ENCODE results near the gene OPTC.

The OPTC gene

DNA sequence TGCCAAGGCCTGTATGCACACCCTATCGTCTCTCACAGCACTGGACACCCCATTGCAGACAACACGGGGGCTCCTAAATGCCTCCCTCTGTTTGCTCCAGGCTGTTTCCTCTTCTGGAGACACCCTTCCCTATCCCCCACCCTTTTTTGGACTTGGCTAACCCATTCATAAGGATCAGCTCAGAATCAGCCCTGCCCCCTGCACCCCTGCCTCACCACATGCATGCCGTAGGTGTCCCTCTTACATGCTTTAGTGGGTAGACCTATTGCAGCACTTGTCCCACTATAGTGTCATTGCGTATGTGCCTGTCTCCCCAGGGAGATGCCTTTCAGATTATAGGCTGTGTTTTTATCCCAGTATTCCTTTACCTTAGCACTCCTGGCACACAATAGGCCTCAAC, 30.9 kb downstream of the OPTC start:
- Histone ChIP-seq H3K9ac (no peak overlapping the region), H3K27me3 (ENCODE audit: control insufficient read depth, insufficient read depth, low read length) (no peaks in the 10 kb centered on the region), H3K36me3 (ENCODE audit: control insufficient read depth, insufficient read depth, low read length) (no peaks in the 10 kb centered on the region), H2AFZ (no peak overlapping the region), H3K27ac (no peak overlapping the region), H3K79me2 (no peaks in the 10 kb centered on the region), H3K4me2 (ENCODE audit: low read length) (no peak overlapping the region), H3K9me3 (ENCODE audit: control insufficient read depth, low read length) (no peaks in the 10 kb centered on the region), H3K4me1 (no peaks in the 10 kb centered on the region), H3K4me3 (ENCODE audit: low read depth, low read length) (no peak overlapping the region)
- TF ChIP-seq, protein P1, sequence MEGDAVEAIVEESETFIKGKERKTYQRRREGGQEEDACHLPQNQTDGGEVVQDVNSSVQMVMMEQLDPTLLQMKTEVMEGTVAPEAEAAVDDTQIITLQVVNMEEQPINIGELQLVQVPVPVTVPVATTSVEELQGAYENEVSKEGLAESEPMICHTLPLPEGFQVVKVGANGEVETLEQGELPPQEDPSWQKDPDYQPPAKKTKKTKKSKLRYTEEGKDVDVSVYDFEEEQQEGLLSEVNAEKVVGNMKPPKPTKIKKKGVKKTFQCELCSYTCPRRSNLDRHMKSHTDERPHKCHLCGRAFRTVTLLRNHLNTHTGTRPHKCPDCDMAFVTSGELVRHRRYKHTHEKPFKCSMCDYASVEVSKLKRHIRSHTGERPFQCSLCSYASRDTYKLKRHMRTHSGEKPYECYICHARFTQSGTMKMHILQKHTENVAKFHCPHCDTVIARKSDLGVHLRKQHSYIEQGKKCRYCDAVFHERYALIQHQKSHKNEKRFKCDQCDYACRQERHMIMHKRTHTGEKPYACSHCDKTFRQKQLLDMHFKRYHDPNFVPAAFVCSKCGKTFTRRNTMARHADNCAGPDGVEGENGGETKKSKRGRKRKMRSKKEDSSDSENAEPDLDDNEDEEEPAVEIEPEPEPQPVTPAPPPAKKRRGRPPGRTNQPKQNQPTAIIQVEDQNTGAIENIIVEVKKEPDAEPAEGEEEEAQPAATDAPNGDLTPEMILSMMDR (IDR thresholded peaks at IDR 0.05): no peak

DNA sequence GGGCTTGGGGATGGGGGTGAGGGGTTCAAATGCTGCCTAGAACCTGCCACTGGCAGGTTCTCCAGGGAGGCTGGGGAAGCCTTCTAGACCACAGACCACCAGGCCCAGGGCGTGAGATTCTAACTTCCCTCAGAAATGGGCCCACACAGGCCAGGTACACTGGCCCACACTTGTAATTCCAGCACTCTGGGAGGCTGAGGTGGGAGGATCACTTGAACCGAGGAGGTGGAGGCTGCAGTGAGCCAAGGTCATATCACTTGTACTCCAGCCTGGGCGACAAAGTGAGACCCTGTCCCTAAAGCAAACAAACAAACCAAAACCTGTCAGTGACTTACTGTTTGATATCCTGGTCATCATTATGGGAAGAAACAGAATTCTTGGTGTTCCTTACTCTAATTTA, 31.7 kb downstream of the OPTC start:
- no peaks in the 10 kb centered on the region for H3K36me3 ChIP-seq (ENCODE audit: control insufficient read depth, insufficient read depth, low read length)
- no peak overlapping the region for H3K4me3 ChIP-seq (ENCODE audit: low read depth, low read length)
- no peaks in the 10 kb centered on the region for H3K4me1 ChIP-seq
- H3K9ac ChIP-seq: no peak overlapping the region
- H2AFZ ChIP-seq: no peak overlapping the region
- TF ChIP-seq, protein P1 (IDR thresholded peaks at IDR 0.05): no peak
- H3K27me3 ChIP-seq (ENCODE audit: control insufficient read depth, insufficient read depth, low read length): no peaks in the 10 kb centered on the region
- H3K4me2 ChIP-seq (ENCODE audit: low read length): no peak overlapping the region
- no peaks in the 10 kb centered on the region for H3K9me3 ChIP-seq (ENCODE audit: control insufficient read depth, low read length)
- H3K79me2 ChIP-seq: no peaks in the 10 kb centered on the region
- H3K27ac ChIP-seq: no peak overlapping the region

DNA sequence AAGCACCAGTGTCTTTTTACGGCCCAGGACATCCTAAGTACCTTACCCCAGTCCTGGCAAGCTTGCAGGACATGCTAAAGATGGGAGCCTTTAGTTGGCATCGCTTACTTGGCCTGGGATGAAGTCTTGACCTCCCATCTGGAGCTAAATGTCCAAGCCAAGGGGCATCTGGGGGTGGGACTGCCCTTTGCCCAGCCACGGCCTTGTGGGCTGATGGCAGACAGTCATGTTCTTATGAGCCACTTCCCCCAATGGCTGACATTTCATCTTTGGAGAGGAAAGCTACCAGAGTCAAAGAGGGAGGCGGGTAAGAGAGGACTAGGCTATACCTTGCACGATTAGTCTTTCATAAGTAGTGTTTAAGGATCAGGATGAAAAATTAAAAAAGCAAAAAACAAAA, 32.2 kb downstream of the OPTC start:
- no peaks in the 10 kb centered on the region for H3K4me1 ChIP-seq
- no peak overlapping the region for H3K4me3 ChIP-seq (ENCODE audit: low read depth, low read length)
- no peaks in the 10 kb centered on the region for H3K9me3 ChIP-seq (ENCODE audit: control insufficient read depth, low read length)
- H3K4me2 ChIP-seq (ENCODE audit: low read length): no peak overlapping the region
- TF ChIP-seq, protein P1 (IDR thresholded peaks at IDR 0.05): no peak
- no peak overlapping the region for H3K27ac ChIP-seq
- H3K36me3 ChIP-seq (ENCODE audit: control insufficient read depth, insufficient read depth, low read length): no peaks in the 10 kb centered on the region
- no peak overlapping the region for H3K9ac ChIP-seq
- no peak overlapping the region for H2AFZ ChIP-seq
- H3K79me2 ChIP-seq: no peaks in the 10 kb centered on the region
- no peaks in the 10 kb centered on the region for H3K27me3 ChIP-seq (ENCODE audit: control insufficient read depth, insufficient read depth, low read length)

DNA sequence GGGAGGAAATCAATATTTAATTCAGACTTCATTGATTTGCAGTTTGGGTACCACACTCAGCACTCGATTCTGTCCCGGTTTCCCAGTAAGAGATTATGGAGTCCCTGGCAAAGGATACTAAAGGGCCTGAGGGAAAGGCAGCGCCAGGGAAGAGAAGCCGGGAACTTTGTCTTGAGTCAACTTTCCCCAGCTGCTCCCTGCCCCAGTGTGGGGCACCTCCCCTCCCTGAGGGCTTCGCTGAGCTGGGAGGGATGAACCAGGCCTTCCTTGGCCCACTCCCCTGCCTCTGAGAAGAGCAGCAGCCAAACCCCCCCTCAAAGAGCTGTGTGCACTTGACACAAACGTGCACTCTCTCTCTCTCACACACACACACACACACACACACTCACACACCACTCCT, 32.6 kb downstream of the OPTC start:
- no peaks in the 10 kb centered on the region for H3K27me3 ChIP-seq (ENCODE audit: control insufficient read depth, insufficient read depth, low read length)
- H2AFZ ChIP-seq: no peak overlapping the region
- H3K27ac ChIP-seq: no peak overlapping the region
- H3K36me3 ChIP-seq (ENCODE audit: control insufficient read depth, insufficient read depth, low read length): no peaks in the 10 kb centered on the region
- H3K9ac ChIP-seq: no peak overlapping the region
- H3K9me3 ChIP-seq (ENCODE audit: control insufficient read depth, low read length): no peaks in the 10 kb centered on the region
- H3K79me2 ChIP-seq: no peaks in the 10 kb centered on the region
- H3K4me2 ChIP-seq (ENCODE audit: low read length): no peak overlapping the region
- no peak overlapping the region for H3K4me3 ChIP-seq (ENCODE audit: low read depth, low read length)
- TF ChIP-seq, protein P1 (IDR thresholded peaks at IDR 0.05): no peak
- no peaks in the 10 kb centered on the region for H3K4me1 ChIP-seq

DNA sequence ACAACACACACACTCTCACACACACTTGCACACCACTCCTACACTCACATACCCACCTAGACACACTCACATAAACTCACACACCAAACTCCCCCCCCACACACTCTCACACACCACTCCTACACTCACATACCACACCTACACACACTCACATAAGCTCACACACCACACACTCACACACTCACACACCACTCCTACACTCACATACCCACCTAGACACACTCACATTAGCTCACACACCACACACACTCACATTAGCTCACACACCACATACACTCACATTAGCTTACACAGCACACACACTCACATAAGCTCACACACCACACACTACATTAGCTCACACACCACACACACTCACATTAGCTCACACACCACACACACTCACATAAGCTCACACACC, 33.1 kb downstream of the OPTC start:
- Histone ChIP-seq H3K4me3 (ENCODE audit: low read depth, low read length) (no peak overlapping the region), H3K79me2 (no peaks in the 10 kb centered on the region), H3K9ac (no peak overlapping the region), H3K9me3 (ENCODE audit: control insufficient read depth, low read length) (no peaks in the 10 kb centered on the region), H3K4me1 (no peaks in the 10 kb centered on the region), H3K4me2 (ENCODE audit: low read length) (no peak overlapping the region), H3K27ac (no peak overlapping the region), H3K36me3 (ENCODE audit: control insufficient read depth, insufficient read depth, low read length) (no peaks in the 10 kb centered on the region), H3K27me3 (ENCODE audit: control insufficient read depth, insufficient read depth, low read length) (no peaks in the 10 kb centered on the region), H2AFZ (no peak overlapping the region)
- TF ChIP-seq, protein P1 (IDR thresholded peaks at IDR 0.05): no peak
